Measurements from ENCODE around the gene PHLPP1. TPM values are rescaled to one million over a fixed set of nuclear protein-coding genes. Genes with fewer than 3 reads are reported as not detected.

Gene PHLPP1
- total and polyA plus RNA-seq, 2 donors = 6.6 to 27.3 TPM

DNA sequence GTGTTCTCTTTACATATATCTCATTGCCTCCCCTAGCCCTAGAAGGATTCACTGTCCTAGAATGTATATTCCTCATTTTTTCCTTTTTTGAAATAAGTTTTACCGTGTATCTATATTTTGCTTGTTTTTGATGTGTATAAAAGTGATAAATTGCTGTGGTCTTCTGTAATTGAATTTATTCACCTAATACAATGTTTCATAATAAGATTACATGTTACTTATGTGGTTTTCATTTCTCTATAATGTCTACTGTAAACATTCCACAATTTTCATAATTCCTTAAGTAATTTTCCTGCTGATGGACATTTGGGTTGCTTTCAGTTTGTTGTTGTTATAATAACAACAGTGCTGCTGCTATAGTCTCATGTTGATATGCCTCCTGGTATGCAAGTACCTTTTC is 118.2 kb downstream of the PHLPP1 start:
- Histone ChIP-seq H3K4me1 (ENCODE audit: insufficient read depth) (no peaks in the 10 kb centered on the region), H3K36me3 (ENCODE audit: insufficient read depth) (no peaks in the 10 kb centered on the region), H3K27ac (ENCODE audit: low read depth) (no peak overlapping the region), H3K4me3 (ENCODE audit: low read depth, low read length) (no peak overlapping the region)
- 87% methylated on average over 1 of the region's 1 CpG for WGBS
- DNase-seq (ENCODE audit: extremely low spot score) = no peak

DNA sequence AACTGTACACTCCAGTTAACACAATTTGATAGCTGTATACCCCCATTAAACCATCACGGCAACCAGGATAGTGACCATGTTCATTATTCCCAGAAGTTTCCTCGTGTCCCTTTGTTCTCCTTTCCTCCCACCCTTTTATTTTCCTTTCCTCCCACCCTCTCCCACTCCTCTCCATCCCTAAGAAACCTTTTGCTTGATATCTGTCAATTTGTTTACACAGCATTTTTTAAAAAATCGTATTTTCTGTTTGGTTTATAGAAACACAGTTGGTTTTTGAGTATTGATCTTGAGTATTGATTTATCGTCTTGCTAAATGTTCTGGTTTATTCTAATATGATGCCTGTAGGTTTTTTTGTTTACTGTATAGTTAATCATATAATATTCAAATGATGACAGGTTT is 119.4 kb downstream of the PHLPP1 start:
- no peaks in the 10 kb centered on the region for H3K4me1 ChIP-seq (ENCODE audit: insufficient read depth)
- DNase-seq (ENCODE audit: extremely low spot score) = no peak
- H3K27ac ChIP-seq (ENCODE audit: low read depth) = no peak overlapping the region
- no peak overlapping the region for H3K4me3 ChIP-seq (ENCODE audit: low read depth, low read length)
- 75% methylated on average over 4 of the region's 4 CpGs for WGBS
- no peaks in the 10 kb centered on the region for H3K36me3 ChIP-seq (ENCODE audit: insufficient read depth)

DNA sequence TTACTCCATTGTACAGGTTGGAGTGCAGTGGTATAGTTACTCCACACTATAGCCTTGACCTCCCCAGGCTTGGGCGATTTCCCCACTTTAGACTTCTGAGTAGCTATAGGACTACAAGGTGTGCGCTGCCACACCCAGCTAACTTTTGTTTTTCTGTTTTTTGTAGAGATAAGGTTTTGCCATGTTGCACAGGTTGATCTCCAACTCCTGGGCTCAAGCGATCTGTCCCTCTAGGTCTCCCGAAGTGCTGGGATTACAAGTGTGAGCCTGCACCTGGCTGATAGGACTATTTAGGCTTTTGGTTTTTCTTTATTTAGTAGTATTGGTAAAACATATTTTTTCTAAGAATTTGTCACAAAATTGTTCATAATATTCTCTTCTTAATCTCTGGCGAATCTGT is 121.7 kb downstream of the PHLPP1 start:
- 98% methylated on average over 5 of the region's 5 CpGs for WGBS
- DNase-seq (ENCODE audit: extremely low spot score) = no peak
- Histone ChIP-seq H3K27ac (ENCODE audit: low read depth) (no peak overlapping the region), H3K4me3 (ENCODE audit: low read depth, low read length) (no peak overlapping the region), H3K4me1 (ENCODE audit: insufficient read depth) (no peaks in the 10 kb centered on the region), H3K36me3 (ENCODE audit: insufficient read depth) (no peaks in the 10 kb centered on the region)

DNA sequence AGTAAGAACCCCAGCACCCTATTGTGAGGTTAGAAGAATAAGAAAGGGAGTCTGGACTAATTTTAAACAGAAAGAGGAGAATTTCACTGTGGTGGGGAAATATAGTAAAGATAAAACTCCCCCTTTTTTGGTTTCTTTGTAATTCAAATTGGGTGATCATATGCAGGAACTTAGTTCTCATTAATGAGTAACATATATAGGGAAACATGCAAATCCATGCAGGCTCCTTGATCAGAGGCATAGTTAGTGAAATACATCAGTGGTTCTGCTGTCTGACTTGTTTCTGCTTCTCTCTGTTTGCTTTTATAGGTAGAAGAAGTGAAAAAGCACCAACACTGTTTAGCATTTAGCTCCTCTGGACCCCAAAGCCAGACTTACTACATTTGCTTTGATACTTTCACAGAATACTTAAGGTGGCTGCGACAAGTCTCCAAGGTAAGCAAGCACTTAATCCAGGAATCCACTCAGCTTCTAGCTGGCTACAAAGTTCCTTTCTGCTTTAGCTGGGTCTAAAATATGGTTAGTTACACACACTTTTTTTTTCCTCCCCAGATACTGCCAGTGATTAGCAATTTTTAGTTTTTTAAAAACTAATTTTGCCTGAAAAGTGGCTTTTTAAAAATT is 123.2 kb downstream of the PHLPP1 start:
- no peak for DNase-seq (ENCODE audit: extremely low spot score)
- H3K36me3 ChIP-seq (ENCODE audit: insufficient read depth) = no peaks in the 10 kb centered on the region
- H3K4me1 ChIP-seq (ENCODE audit: insufficient read depth) = no peaks in the 10 kb centered on the region
- no peak overlapping the region for H3K27ac ChIP-seq (ENCODE audit: low read depth)
- WGBS = 97% methylated on average over 1 of the region's 1 CpG
- no peak overlapping the region for H3K4me3 ChIP-seq (ENCODE audit: low read depth, low read length)

DNA sequence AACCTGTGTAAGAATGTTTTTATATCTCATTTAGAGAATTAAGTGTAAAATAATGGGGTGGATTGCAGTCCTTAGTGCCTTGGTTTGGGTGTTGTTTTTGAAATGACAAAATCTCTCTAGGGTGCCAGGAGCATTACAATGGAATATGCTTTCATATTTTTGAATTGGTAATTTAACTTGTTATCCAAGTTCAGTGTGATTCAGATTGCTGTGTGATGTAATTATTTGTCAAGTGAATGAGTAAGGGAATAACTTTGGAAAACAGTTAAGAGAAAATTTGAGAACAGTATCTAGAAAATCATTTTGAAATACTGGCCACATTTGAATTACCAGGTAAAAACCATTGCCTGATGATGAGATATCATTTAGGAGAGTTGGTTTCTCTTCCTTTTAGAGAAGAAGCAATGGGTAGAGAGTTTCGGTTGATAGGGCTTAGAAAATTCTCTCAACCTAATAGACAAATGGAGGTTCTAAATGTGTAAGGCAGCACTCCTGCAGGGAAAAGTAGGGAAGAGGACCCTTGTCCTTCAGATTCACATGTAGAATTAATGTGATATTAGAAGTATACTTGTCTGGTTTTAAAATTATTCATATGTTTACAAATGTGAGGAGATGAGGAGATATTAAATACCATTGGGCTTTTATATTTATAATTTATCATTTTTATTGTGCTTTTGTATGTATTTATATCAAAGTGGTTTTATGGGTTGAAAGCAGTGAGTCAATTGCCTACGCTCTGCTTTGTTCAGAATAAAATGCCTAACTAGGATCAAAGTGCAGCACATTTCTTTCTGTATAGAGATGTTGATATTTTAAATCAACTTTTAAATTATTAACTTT is 124.8 kb downstream of the PHLPP1 start:
- H3K4me1 ChIP-seq (ENCODE audit: insufficient read depth) = no peaks in the 10 kb centered on the region
- 78% methylated on average over 2 of the region's 2 CpGs for WGBS
- H3K27ac ChIP-seq (ENCODE audit: low read depth) = no peak overlapping the region
- H3K36me3 ChIP-seq (ENCODE audit: insufficient read depth) = no peaks in the 10 kb centered on the region
- no peak overlapping the region for H3K4me3 ChIP-seq (ENCODE audit: low read depth, low read length)
- DNase-seq (ENCODE audit: extremely low spot score) = no peak

DNA sequence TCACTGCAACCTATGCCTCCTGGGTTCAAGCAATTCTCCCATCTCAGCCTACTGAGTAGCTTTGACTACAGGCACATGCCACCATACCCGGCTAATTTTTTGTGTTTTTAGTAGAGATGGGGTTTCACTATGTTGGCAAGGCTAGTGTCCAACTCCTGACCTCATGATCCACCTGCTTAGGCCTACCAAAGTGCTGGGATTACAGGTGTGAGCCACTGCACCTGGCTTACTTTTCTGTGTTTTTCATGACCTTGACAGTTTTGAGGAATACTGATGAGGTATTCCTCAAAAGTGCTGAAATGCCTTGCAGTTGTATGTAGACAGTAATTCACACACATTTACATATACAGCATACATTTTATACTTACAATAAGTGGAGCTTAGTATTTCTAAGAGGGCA is 126.1 kb downstream of the PHLPP1 start:
- 97% methylated on average over 1 of the region's 1 CpG for WGBS
- H3K36me3 ChIP-seq (ENCODE audit: insufficient read depth) = no peaks in the 10 kb centered on the region
- H3K4me1 ChIP-seq (ENCODE audit: insufficient read depth) = no peaks in the 10 kb centered on the region
- H3K4me3 ChIP-seq (ENCODE audit: low read depth, low read length) = no peak overlapping the region
- no peak for DNase-seq (ENCODE audit: extremely low spot score)
- no peak overlapping the region for H3K27ac ChIP-seq (ENCODE audit: low read depth)

DNA sequence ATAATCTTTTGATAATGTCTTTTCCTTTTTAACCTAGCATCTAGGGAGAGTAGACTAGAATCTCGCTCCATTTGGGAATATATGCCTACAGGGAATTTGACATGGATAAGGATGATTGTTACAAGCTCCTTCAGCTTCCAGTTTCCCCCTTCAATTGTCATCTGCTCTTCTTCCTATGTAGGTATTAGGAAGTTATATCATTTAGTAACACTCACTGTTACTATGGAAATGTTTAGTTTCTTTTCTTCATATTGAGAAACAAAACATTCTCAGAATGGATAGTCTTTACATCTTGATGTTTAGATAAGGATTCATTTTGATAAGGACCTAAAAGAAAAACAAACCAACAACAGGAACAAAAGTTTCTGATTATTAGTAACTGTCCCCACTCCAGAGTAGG is 127.6 kb downstream of the PHLPP1 start:
- 95% methylated on average over 1 of the region's 1 CpG for WGBS
- DNase-seq (ENCODE audit: extremely low spot score) = no peak
- H3K4me3 ChIP-seq (ENCODE audit: low read depth, low read length) = no peak overlapping the region
- no peaks in the 10 kb centered on the region for H3K4me1 ChIP-seq (ENCODE audit: insufficient read depth)
- H3K36me3 ChIP-seq (ENCODE audit: insufficient read depth) = no peaks in the 10 kb centered on the region
- no peak overlapping the region for H3K27ac ChIP-seq (ENCODE audit: low read depth)

DNA sequence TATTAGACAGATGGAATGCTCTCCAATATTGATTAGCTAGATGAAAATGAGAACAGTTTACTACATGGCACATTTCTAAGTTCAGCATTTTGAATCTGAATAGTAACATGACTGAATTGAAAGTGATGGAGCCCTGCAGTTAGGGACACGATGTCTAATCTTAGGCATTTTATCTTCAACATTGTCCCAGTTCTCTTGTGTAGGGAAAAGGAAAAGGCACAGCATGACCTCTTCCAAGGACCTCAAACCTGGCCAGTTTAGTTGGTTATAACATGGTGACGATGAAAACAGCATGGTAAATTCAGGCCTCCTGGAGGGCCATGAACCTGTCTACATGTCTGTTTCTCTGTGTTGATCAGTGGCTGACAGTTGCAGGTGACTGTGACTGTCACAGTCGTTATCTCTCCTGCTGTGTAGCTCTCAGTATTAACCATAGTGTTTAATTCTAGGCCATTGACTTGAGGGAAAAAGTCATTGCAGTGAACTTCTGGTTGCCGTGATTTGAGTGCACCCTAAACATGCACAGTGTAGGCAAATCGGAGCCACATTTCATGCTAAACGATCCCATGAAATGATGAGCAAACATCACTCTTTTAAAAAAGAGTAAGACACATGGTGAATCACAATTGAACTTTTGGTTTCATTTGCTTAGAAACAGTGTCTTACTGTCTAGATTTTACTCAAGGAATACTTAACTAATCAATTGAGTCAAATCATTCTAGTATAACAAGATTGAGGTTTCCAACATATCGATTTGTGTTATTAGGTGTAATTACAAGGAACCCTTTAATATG is 129.7 kb downstream of the PHLPP1 start:
- DNase-seq (ENCODE audit: extremely low spot score) = no peak
- Histone ChIP-seq H3K27ac (ENCODE audit: low read depth) (no peak overlapping the region), H3K4me1 (ENCODE audit: insufficient read depth) (no peaks in the 10 kb centered on the region), H3K36me3 (ENCODE audit: insufficient read depth) (no peaks in the 10 kb centered on the region), H3K4me3 (ENCODE audit: low read depth, low read length) (no peak overlapping the region)
- 87% methylated on average over 7 of the region's 7 CpGs for WGBS

DNA sequence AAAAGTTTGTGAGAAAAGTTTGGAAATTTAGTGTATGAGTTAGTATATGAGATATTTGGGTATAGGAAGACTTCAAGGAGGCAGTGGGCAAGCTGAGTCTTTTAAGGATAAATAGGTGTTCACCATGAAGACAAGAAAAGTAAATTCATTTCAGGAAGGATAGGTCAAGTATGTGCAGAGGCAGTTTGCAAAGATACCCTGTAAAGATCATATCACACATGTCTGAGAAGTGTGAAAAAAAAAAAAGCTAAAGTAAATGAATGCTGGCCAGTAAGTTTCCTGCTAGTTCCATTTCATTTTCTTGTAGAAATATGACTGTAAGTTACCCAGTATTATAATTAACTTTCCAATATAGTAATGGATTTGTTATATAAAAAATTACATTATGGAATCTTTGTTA is 131.0 kb downstream of the PHLPP1 start:
- H3K4me3 ChIP-seq (ENCODE audit: low read depth, low read length) = no peak overlapping the region
- H3K27ac ChIP-seq (ENCODE audit: low read depth) = no peak overlapping the region
- H3K4me1 ChIP-seq (ENCODE audit: insufficient read depth) = no peaks in the 10 kb centered on the region
- DNase-seq (ENCODE audit: extremely low spot score) = no peak
- H3K36me3 ChIP-seq (ENCODE audit: insufficient read depth) = no peaks in the 10 kb centered on the region

DNA sequence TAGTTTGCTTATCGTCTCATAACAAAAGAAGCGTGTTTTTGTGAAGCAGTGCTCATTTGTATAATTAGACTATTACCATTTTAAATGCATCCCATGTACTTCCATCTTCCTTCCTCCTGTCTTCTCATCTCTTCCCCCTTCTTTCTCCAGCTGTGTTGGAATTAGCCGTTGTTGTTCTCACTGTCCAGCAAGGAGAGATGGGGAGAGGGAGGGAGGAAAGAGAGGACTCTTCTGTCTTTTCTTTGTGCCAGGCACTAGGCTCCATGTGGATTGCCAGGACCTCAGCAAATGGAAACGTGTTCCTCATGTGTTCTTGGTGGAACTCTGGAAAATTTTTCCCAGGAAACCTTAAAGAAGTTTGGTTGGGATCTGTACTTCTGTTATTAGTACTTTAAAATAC is 131.7 kb downstream of the PHLPP1 start:
- no peak for DNase-seq (ENCODE audit: extremely low spot score)
- no peaks in the 10 kb centered on the region for H3K4me1 ChIP-seq (ENCODE audit: insufficient read depth)
- no peaks in the 10 kb centered on the region for H3K36me3 ChIP-seq (ENCODE audit: insufficient read depth)
- 83% methylated on average over 4 of the region's 4 CpGs for WGBS
- H3K4me3 ChIP-seq (ENCODE audit: low read depth, low read length) = no peak overlapping the region
- H3K27ac ChIP-seq (ENCODE audit: low read depth) = no peak overlapping the region

DNA sequence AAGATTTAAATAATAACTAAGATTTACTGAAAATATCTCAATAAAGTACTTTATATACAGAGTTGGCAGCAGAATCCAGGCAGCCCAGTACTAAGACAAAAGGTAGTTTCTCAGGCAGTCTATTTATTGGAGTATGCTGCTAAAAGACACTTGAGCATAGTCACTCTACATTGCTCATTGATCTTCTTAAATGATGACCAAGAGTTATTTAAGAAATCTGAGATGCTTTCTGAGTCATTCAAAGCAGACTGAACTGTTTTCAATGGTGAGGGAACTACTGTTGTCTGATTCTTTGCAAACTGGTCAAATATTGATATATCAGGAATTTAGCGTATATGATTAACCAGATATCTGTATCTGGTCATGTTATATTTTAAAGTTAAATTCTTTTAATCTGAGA is 133.6 kb downstream of the PHLPP1 start:
- no peak for DNase-seq (ENCODE audit: extremely low spot score)
- no peaks in the 10 kb centered on the region for H3K4me1 ChIP-seq (ENCODE audit: insufficient read depth)
- no peaks in the 10 kb centered on the region for H3K36me3 ChIP-seq (ENCODE audit: insufficient read depth)
- no peak overlapping the region for H3K27ac ChIP-seq (ENCODE audit: low read depth)
- 99% methylated on average over 1 of the region's 1 CpG for WGBS
- no peak overlapping the region for H3K4me3 ChIP-seq (ENCODE audit: low read depth, low read length)

DNA sequence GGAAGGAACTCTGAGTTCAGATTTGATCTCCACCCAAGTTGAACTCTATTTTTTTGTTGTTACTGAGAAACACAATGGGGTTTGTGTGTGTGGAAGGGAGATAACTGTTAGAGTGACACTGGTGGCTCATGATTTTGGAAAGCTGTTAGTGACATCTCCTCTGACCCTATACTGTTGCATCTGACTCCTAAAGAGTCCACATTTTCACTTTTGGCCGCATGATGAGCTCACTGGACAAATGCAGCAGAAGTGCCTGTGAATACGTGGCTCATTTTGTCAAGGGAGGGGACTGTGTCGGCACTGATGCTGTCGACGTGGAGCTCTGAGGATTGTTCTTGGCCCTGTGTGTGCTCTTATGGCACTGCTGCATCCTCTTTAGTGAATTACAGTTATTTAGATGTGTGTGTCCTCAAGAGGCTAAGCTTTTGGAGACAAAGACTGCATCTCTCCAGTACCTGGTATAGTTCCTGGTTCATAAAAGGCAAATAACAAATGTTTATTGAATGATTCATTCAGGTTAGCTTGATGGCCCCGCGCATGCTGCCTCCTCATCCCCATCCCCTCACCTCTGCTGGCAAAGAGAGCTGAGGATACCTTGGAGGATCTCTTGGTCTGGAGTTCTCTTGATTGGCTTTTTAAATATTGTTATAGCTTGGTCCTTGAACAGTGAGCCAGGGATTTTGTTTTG is 135.4 kb downstream of the PHLPP1 start:
- no peak for DNase-seq (ENCODE audit: extremely low spot score)
- 75% methylated on average over 7 of the region's 7 CpGs for WGBS
- H3K36me3 ChIP-seq (ENCODE audit: insufficient read depth) = no peaks in the 10 kb centered on the region
- no peak overlapping the region for H3K27ac ChIP-seq (ENCODE audit: low read depth)
- H3K4me1 ChIP-seq (ENCODE audit: insufficient read depth) = no peaks in the 10 kb centered on the region
- H3K4me3 ChIP-seq (ENCODE audit: low read depth, low read length) = no peak overlapping the region

DNA sequence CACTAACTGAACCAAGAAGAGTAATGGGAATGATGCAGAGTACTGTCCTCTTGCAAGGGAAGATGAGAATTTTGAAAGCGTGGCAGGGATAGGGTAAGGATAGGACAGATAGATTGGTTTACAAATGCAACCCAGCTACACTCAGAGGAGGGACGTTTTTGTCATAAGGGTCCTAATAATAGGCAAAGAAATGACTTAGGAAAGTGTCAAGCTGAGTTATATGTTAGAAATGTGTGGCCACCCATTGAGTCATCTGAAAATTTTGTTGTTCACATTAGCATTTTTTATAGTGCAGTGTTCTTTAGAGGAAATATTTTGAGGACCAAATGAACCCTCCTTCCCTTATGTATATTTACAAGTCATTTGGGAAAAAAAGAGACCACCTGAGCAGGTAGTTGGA is 137.5 kb downstream of the PHLPP1 start:
- WGBS = 82% methylated on average over 2 of the region's 2 CpGs
- H3K36me3 ChIP-seq (ENCODE audit: insufficient read depth) = no peaks in the 10 kb centered on the region
- H3K4me3 ChIP-seq (ENCODE audit: low read depth, low read length) = no peak overlapping the region
- no peaks in the 10 kb centered on the region for H3K4me1 ChIP-seq (ENCODE audit: insufficient read depth)
- H3K27ac ChIP-seq (ENCODE audit: low read depth) = no peak overlapping the region
- DNase-seq (ENCODE audit: extremely low spot score) = no peak

Data from urinary bladder (tissue), 4 donors.